ENCODE data around the gene PLA2G10. TPM values are rescaled to one million over a fixed set of nuclear protein-coding genes. Genes with fewer than 3 reads are reported as not detected.
"Not testable (repeated sequence)": the region's sequence is repeated elsewhere in the genome, so short reads cannot be mapped to it uniquely, and the experiment has no call there.

Gene PLA2G10
- total RNA-seq, 1 experiment from 2014 or later = not detected

DNA sequence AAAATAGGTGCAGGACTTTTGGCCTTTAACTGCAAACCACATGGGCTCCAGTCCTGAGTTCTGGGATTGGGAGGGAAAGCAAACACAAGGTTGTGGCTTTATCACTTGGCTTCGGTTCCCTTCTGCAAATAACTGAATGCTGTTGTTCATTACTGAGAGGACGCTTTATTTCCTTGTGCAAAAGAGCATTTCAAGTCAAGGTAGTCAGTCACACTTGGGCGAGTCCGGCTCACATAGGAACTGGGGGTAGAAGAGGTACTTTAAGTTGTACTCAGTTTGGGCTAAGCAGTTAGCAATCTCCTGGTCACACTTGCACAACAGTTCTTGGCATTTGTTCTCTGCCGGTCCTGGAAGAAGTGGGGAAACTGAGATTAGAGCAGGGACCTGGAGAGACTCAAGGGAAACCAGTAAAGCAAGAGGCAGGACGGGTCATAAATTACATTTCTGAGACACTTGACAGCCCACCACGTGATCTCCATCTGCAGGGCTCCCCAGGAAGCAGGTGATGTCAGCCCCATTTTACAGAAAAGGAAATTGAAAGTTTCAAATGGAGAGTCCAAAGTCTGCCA lies 21.6 kb downstream of the PLA2G10 start:
- no peaks in the 10 kb centered on the region for H3K9me3 ChIP-seq
- DNase-seq = no peak
- no peak overlapping the region for H3K4me3 ChIP-seq

DNA sequence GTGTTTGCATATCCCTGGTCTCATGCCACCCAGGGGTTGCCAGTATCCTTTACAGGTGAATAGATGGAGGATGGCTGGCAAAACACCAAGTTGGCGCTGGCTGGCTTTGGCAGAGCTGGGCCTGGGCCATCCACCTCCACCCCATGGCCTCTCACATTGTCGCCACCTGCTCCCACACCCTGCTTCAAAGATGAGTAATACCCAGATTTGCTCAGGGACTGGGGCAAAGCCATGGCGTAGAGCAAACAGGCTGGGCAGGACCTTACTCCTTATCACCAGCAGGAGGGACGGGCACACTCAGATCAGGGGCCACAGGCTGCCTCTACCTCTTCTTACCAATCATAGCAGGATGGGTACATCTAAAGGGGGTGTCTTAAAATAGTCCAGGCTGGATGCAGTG lies 24.3 kb downstream of the PLA2G10 start:
- DNase-seq = no peak
- Histone ChIP-seq H3K27me3 (no peaks in the 10 kb centered on the region), H3K4me3 (no peak overlapping the region), H3K36me3 (peaks cover 36% of the 10 kb centered on the region), H3K9me3 (no peaks in the 10 kb centered on the region)

More for the DNA sequence above, 21.6 kb downstream of the PLA2G10 start:
- H3K36me3 ChIP-seq = peaks cover 10% of the 10 kb centered on the region; the same call in 1 of the 2 replicates
- no peaks in the 10 kb centered on the region for H3K27me3 ChIP-seq

DNA sequence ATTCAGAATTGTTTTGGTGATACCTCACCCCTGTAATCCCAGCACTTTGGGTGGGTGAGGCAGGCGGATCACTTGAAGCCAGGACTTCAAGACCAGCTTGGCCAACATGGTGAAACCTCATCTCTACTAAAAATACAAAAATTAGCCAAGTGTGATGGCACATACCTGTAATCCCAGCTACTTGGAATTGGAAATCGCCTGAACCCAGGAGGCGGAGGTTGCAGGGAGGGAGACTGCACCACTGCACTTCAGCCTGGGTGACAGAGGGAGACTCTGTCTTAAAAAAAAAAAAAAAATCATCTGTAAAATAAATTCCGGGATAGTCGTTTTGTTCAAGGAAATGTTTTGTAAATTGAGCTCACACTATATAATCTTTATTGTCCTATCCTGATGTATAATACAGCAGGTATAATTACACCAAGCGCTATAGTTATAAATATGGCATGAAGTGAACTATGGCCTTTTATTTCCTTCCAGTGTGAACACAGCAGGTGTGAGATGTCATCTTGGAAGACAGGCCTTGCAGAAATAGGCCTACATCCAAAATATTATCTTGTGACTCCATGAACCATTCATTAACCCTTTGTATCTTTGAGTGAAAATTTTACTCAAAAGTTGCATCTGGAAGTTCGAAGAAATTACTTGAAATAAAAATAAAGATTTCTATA lies 25.4 kb downstream of the PLA2G10 start:
- H3K9me3 ChIP-seq = no peaks in the 10 kb centered on the region
- H3K36me3 ChIP-seq = peaks cover 45% of the 10 kb centered on the region
- no peaks in the 10 kb centered on the region for H3K27me3 ChIP-seq
- DNase-seq = no peak
- H3K4me3 ChIP-seq = no peak overlapping the region

DNA sequence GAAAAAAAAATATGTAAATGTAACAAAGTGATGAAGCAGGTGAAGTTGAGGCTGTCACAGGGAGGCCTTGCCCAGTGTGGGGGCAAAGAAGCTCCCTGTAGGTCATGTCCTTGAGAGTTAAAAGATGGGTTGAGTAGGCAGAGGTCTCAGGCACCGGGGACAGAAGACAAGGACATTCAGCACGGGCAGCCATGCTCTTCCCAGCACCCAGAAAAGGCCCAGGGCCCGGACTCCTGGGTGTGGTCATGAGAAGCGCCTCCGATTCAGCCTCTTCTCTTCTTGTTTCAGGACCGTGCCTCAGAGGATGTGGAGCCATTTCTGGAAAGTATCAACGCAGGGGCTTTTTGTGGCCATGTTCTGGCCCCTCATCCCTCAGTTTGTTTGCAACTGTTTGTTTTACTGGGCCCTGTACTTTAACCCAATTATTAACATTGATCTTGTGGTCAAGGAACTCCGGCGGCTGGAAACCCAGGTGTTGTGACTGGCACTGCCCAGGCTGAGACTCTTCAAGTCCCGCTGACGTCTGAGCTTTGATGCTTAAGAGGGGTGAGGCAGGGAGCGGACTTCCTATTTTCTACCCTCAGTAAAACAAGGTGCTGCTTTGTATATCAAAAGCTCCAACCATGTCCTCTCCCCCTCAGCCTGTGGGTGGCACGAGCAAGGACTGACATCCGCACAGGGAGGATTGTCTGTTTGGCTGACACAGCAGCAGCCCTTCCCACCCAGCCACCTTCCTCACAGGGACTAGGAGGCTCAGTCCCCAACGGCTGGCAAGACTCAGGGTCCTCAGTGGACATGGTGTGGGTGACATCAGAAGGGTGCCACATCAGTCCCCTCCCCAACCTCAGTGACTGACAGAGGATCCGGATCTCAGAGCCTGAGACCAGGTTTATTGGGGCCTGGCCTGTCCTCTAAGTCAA lies 26.5 kb downstream of the PLA2G10 start:
- no peak for DNase-seq
- H3K36me3 ChIP-seq = peaks cover 56% of the 10 kb centered on the region
- H3K9me3 ChIP-seq = no peaks in the 10 kb centered on the region
- H3K4me3 ChIP-seq = no peak overlapping the region
- H3K27me3 ChIP-seq = no peaks in the 10 kb centered on the region

DNA sequence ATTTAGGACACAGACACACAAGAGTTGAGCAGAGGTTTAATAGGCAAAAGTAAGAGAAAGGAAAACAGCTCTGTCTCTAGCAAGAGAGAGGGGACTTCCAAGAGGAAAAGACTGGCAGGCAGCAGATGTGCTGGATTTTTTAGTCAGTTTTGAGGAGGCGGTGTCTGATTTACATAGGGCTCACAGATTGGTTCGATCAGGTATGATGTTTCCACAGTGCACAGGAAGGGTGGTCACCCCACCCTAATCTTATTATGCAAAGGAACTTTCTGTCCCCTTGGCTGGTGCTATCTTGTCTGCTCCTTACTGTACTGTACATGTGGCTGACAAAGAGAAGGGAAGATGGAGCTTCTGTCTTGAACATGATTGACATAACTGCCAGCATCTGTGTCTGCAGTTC lies 36.0 kb downstream of the PLA2G10 start:
- no peaks in the 10 kb centered on the region for H3K27me3 ChIP-seq
- DNase-seq = no peak
- no peaks in the 10 kb centered on the region for H3K9me3 ChIP-seq
- H3K4me3 ChIP-seq = no peak overlapping the region
- H3K36me3 ChIP-seq = peaks cover 86% of the 10 kb centered on the region

DNA sequence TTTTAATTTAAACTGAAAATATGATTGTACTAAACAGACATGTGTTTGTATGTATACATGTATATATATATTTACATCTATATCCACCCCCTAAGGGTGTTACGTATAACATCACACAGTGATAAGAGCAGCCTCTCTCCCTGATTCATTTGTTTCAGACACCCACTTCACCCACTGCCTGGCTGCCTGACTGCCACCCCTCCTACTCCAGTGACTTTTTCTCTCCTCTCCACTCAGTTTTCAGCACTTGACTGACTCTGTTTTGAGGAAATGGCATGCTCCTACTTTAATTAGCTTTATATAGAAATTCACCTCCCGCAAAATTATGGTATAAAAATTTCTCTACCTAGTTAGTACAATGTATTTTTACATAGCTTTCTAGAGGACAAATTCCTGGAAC lies 41.4 kb downstream of the PLA2G10 start:
- DNase-seq = no peak
- no peaks in the 10 kb centered on the region for H3K9me3 ChIP-seq
- H3K36me3 ChIP-seq = peaks cover 86% of the 10 kb centered on the region
- H3K4me3 ChIP-seq = no peak overlapping the region
- no peaks in the 10 kb centered on the region for H3K27me3 ChIP-seq

DNA sequence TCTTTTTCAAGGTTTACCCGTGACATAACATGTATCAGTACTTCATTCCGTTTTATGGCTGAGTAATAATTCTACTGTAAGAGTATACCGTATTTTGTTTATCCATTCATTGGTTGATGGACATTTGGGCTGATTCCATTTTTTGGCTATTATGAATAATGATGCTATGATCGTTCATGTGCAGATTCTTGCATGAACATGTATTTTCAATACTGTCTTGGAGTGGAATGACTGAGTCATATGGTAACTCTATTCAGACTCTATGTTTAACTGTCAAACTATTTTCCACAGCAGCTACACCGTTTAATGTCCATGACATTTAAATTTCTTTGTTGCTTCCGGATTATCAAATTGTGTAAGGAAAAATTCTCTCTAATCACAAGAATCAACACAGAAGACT lies 43.5 kb downstream of the PLA2G10 start:
- H3K4me3 ChIP-seq = no peak overlapping the region
- no peaks in the 10 kb centered on the region for H3K27me3 ChIP-seq
- H3K9me3 ChIP-seq = no peaks in the 10 kb centered on the region
- peaks cover 86% of the 10 kb centered on the region for H3K36me3 ChIP-seq
- no peak for DNase-seq

DNA sequence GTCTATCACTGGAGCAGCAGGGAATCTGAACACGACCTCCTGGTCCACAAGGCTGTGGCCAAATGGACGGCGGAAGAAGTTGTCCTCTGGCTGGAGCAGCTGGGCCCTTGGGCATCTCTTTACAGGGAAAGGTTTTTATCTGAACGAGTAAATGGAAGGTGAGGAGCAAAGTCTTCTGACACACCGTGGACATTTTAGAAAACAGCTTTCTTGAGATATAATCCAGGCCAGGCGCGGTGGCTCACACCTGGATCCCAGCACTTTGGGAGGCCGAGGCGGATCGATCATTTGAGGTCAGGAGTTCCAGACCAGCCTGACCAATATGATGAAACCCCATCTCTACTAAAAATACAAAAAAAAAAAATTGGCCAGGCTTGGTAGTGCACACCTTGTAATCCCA lies 44.3 kb downstream of the PLA2G10 start:
- Histone ChIP-seq H3K36me3 (peaks cover 88% of the 10 kb centered on the region), H3K4me3 (no peak overlapping the region)
- no peak for DNase-seq

DNA sequence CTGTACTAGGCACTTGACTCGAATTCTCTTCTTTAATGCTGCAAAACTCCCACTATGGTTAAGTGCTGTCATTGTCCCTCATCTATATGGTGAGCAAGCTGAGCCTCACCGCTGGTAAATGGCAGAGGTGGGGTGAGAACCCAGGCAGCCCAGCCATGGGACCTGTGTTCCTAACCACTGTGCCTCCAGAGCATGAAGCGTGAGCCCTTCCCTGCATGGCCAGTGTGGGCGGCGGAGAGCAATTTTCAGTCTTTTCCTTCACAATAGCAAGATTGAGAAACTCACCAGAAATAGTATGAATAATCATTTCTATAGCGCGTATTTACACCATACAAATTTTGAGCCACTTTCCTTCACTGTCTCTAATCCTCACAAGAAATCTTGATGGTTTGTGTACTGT lies 52.2 kb downstream of the PLA2G10 start:
- H3K36me3 ChIP-seq = peaks cover 82% of the 10 kb centered on the region
- no peaks in the 10 kb centered on the region for H3K27me3 ChIP-seq
- H3K4me3 ChIP-seq = no peak overlapping the region
- no peak for DNase-seq
- H3K9me3 ChIP-seq = no peaks in the 10 kb centered on the region

More for the DNA sequence above, 44.3 kb downstream of the PLA2G10 start:
- Histone ChIP-seq H3K27me3 (no peaks in the 10 kb centered on the region), H3K9me3 (no peaks in the 10 kb centered on the region)

DNA sequence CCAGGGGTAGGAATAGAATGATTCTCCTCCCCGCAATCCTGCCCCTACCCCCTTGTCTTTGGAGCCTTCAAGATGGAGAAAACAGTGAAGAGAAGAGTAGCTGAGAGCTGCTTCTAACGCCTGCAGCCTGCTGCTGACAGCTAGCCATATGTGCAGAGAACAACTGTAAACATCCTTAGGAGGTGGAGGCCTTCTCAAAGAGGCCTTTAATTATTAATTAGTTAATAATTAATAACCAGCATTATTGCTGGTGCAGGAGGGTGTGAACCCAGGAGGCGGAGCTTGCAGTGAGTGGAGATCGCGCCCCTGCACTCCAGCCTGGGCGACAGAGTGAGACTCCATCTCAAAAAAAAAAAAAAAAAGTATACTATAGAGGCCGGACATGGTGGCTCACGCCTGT lies 52.9 kb downstream of the PLA2G10 start:
- Histone ChIP-seq H3K36me3 (peaks cover 77% of the 10 kb centered on the region), H3K27me3 (no peaks in the 10 kb centered on the region), H3K4me3 (no peak overlapping the region), H3K9me3 (no peaks in the 10 kb centered on the region)
- no peak for DNase-seq

DNA sequence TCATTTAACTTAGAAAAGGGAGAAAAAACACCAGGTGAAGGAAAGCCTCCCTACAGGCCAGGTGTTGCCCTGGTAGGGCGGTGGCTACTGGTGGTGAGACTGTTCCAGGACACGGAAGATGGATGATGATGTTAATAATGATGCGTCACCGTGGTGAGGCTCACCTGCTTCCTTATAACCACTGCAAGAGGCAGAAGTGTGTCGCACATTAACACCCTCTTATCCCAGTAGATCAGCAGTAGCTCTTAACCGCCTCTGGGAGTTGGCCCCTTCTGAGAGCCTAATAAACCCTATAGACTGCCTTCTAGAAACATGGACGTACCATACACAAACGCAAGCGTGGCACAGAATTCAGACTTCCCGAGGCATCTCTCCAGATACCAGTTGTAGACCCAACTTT lies 53.6 kb downstream of the PLA2G10 start:
- Histone ChIP-seq H3K9me3 (no peaks in the 10 kb centered on the region), H3K36me3 (peaks cover 70% of the 10 kb centered on the region), H3K27me3 (no peaks in the 10 kb centered on the region), H3K4me3 (no peak overlapping the region)
- DNase-seq = no peak

DNA sequence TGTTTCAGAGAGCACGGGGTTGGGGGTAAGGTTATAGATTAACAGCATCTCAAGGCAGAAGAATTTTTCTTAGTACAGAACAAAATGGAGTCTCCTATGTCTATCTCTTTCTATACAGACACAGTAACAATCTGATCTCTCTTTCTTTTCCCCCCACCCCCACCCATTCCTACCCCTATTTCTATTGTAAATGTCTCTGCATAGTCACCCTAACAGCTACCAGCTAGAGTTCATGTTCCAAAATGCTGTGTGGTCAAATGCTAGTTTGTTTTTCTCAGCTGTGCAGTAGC lies 57.2 kb downstream of the PLA2G10 start:
- H3K36me3 ChIP-seq = peaks cover 61% of the 10 kb centered on the region
- not testable (repeated sequence) for H3K4me3 ChIP-seq

DNA sequence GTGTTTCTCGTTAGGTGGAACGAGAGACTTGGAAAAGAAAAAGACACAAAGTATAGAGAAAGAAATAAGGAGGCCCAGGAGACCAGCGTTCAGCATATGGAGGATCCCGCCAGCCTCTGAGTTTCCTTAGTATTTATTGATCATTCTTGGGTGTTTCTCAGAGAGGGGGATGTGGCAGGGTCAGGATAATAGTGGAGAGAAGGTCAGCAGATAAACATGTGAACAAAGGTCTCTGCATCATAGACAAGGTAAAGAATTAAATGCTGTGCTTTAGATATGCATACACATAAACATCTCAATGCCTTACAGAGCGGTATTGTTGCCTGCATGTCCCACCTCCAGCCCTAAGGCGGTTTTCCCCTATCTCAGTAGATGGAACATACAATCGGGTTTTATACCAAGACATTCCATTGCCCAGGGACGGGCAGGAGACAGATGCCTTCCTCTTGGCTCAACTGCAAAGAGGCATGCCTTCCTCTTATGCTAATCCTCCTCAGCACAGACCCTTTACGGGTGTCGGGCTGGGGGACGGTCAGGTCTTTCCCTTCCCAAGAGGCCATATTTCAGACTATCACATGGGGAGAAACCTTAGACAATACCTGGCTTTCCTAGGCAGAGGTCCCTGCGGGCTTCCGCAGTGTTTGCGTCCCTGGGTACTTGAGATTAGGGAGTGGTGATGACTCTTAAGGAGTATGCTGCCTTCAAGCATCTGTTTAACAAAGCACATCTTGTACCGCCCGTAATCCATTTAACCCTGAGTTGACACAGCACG lies 57.7 kb downstream of the PLA2G10 start:
- H3K9me3 ChIP-seq, DNase-seq, H3K27me3 ChIP-seq, H3K4me3 ChIP-seq: not testable (repeated sequence)
- peaks cover 57% of the 10 kb centered on the region for H3K36me3 ChIP-seq

More for the DNA sequence above, 57.2 kb downstream of the PLA2G10 start:
- DNase-seq, H3K27me3 ChIP-seq, H3K9me3 ChIP-seq: not testable (repeated sequence)

DNA sequence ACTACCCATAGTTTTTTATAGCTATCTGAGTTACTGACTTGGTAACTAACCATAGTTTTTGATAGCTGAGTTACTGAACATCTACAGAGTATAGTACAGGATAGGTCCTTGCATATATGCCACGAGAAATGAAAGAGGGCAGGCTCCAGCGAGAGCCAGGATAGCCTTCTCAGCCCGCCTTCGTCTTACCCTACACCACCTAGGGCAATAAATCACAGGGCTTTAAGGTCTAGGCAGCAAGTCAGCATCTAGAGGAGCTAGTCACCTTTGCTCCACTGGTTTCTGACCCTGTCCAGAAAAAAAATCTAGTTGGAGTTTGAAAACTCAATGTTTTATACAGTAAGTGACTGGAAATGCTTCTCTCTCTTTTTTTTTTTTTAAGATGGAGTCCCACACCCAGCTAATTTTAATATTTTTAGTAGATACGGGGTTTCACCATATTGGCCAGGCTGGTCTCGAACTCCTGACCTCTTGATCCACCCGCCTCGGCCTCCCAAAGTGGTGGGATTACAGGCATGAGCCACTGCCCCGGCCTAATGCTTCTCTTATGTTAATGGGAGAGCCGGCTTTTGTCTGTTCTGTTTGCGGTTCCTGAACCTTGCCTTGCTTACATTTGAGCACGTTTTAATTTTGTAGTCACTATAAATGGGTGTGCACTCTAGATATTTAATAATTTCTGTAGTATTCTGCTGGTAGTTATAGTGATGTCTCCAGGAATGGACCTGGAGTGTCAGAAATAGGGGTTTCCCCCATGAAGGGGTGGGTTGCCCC lies 58.5 kb downstream of the PLA2G10 start:
- no peak for DNase-seq
- Histone ChIP-seq H3K9me3 (no peaks in the 10 kb centered on the region), H3K27me3 (no peaks in the 10 kb centered on the region), H3K36me3 (peaks cover 50% of the 10 kb centered on the region), H3K4me3 (no peak overlapping the region)

DNA sequence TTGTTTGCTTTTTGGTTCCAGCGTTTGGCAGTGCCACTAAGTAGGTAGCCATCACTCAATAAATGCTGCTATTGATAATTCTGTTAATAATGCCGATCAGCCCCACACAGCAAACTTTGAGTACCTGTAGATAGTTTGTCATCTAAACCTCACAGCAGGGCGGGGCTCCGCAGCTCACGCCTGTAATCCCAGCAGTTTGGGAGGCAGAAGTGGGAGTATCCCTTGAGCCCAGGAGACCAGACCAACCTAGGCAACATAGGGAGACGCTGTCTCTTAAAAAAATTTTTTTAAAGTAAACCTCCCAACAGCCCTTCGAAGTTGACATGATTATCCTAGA lies 59.8 kb downstream of the PLA2G10 start:
- DNase-seq = no peak
- Histone ChIP-seq H3K27me3 (no peaks in the 10 kb centered on the region), H3K36me3 (peaks cover 44% of the 10 kb centered on the region), H3K4me3 (peak overlapping the region; percentile 84), H3K9me3 (no peaks in the 10 kb centered on the region)
